Suprapubic skin (tissue), 4 donors: ENCODE measurements around the gene EPHB1. TPM values are rescaled to one million over a fixed set of nuclear protein-coding genes. Genes with fewer than 3 reads are reported as not detected.

Experiments used
- DNase-seq, 2 donors: peaks; one replicate each; pipeline ENCODE4 v3.0.0-alpha.2; 2019; ENCODE audit warnings: low spot score in 2 of 2
- H3K27ac ChIP-seq: fragments of 200-600 bp; sonication (generic); one replicate; pipeline ENCODE4 v1.5.1; 2019
- H3K27me3 ChIP-seq: fragments of 200-600 bp; sonication (generic); one replicate; pipeline ENCODE4 v1.5.1; 2019
- H3K36me3 ChIP-seq: fragments of 200-600 bp; sonication (generic); one replicate; pipeline ENCODE4 v1.5.1; 2019
- H3K4me1 ChIP-seq: fragments of 200-600 bp; sonication (generic); one replicate; pipeline ENCODE4 v1.5.1; 2019
- H3K4me3 ChIP-seq: fragments of 200-600 bp; sonication (generic); one replicate; pipeline ENCODE4 v1.5.1; 2019; ENCODE audit warnings: mild to moderate bottlenecking
- H3K9me3 ChIP-seq: fragments of 200-600 bp; sonication (generic); one replicate; pipeline ENCODE4 v1.5.1; 2019
- CTCF ChIP-seq, 2 donors: fragments of 200-600 bp in 1 of 2; fragments of 450-650 bp in 1 of 2; sonication (generic) in 1 of 2; IDR thresholded peaks; one replicate each; pipeline ENCODE4 v1.5.1; 2016 to 2019; ENCODE audit warnings: antibody characterized with exemption in 2 of 2, mild to moderate bottlenecking in 1 of 2, moderate library complexity in 1 of 2
- EP300 ChIP-seq: sonication (generic); formaldehyde crosslinking; IDR thresholded peaks from one replicate; pipeline ENCODE4 v1.6.1; 2017; ENCODE audit warnings: antibody characterized with exemption
- POLR2A ChIP-seq, 2 donors: fragments of 450-650 bp; IDR thresholded peaks; one replicate each; pipeline ENCODE4 v1.6.1; 2017; ENCODE audit warnings: antibody characterized with exemption in 2 of 2, mild to moderate bottlenecking in 2 of 2, moderate library complexity in 2 of 2
- POLR2AphosphoS5 ChIP-seq, 3 donors: sonication (generic); formaldehyde crosslinking; IDR thresholded peaks; one replicate each; pipeline ENCODE4 v1.6.1; 2017; ENCODE audit warnings: antibody characterized with exemption in 3 of 3
- WGBS: methylation state at CpG from one replicate; pipeline ENCODE4 v1.1.5; 2018; 5-methylcytosine and 5-hydroxymethylcytosine counted together
- total RNA-seq, 4 donors: library from RNA; depleted of rRNA; stranded (reverse); fragments of >200 nt; gene quantifications; one replicate each; pipeline ENCODE4 v1.1.0, GENCODE V29; 2016

The EPHB1 gene
- total RNA-seq, 4 donors from 2014 or later: 8.5 to 30.7 (median 18.5) TPM

GRCh38 chr3:134955874-134956273, 160.8 kb downstream of the EPHB1 start:
- no peak for DNase-seq
- no peaks in the 10 kb centered on the region for H3K9me3 ChIP-seq
- peaks cover 7% of the 10 kb centered on the region for H3K36me3 ChIP-seq
- H3K4me3 ChIP-seq: no peak overlapping the region
- no peak overlapping the region for H3K27ac ChIP-seq
- no peaks in the 10 kb centered on the region for H3K4me1 ChIP-seq
- WGBS: 86% methylated on average over 2 of the region's 2 CpGs
- TF ChIP-seq EP300 (no peak), POLR2A (IDR thresholded peaks at IDR 0.05) (no peak), POLR2AphosphoS5 (IDR thresholded peaks at IDR 0.05) (no peak), CTCF (IDR thresholded peaks at IDR 0.05) (no peak)
- no peaks in the 10 kb centered on the region for H3K27me3 ChIP-seq

- H3K4me1 ChIP-seq: no peaks in the 10 kb centered on the region
- no peak for TF ChIP-seq POLR2A (IDR thresholded peaks at IDR 0.05)
- TF ChIP-seq CTCF (IDR thresholded peaks at IDR 0.05): no peak
- TF ChIP-seq EP300: no peak
- TF ChIP-seq POLR2AphosphoS5 (IDR thresholded peaks at IDR 0.05): no peak
- DNase-seq: no peak
- no peak overlapping the region for H3K4me3 ChIP-seq
- no peaks in the 10 kb centered on the region for H3K9me3 ChIP-seq
- H3K27me3 ChIP-seq: no peaks in the 10 kb centered on the region
- 76% methylated on average over 2 of the region's 2 CpGs for WGBS
- peaks cover 6% of the 10 kb centered on the region for H3K36me3 ChIP-seq
- no peak overlapping the region for H3K27ac ChIP-seq
These were observed 161.3 kb downstream of the EPHB1 start for GRCh38 chr3:134956395-134956794.

- DNase-seq: no peak
- 100% methylated on average over 1 of the region's 1 CpG for WGBS
- H3K9me3 ChIP-seq: no peaks in the 10 kb centered on the region
- H3K27me3 ChIP-seq: no peaks in the 10 kb centered on the region
- no peak overlapping the region for H3K27ac ChIP-seq
- H3K4me1 ChIP-seq: no peaks in the 10 kb centered on the region
- peaks cover 1% of the 10 kb centered on the region for H3K36me3 ChIP-seq
- H3K4me3 ChIP-seq: no peak overlapping the region
- TF ChIP-seq EP300 (no peak), POLR2AphosphoS5 (IDR thresholded peaks at IDR 0.05) (no peak), CTCF (IDR thresholded peaks at IDR 0.05) (no peak), POLR2A (IDR thresholded peaks at IDR 0.05) (no peak)
These were observed 161.8 kb downstream of the EPHB1 start for GRCh38 chr3:134956844-134957243.

GRCh38 chr3:134959516-134959915, 164.5 kb downstream of the EPHB1 start:
- no peaks in the 10 kb centered on the region for H3K4me1 ChIP-seq
- H3K4me3 ChIP-seq: no peak overlapping the region
- H3K27me3 ChIP-seq: no peaks in the 10 kb centered on the region
- no peaks in the 10 kb centered on the region for H3K9me3 ChIP-seq
- no peaks in the 10 kb centered on the region for H3K36me3 ChIP-seq
- no peak overlapping the region for H3K27ac ChIP-seq
- DNase-seq: no peak
- no peak for TF ChIP-seq CTCF (IDR thresholded peaks at IDR 0.05)

- H3K27ac ChIP-seq: no peak overlapping the region
- TF ChIP-seq POLR2AphosphoS5 (IDR thresholded peaks at IDR 0.05) (no peak), POLR2A (IDR thresholded peaks at IDR 0.05) (no peak), EP300 (no peak), CTCF (IDR thresholded peaks at IDR 0.05) (no peak)
- H3K4me1 ChIP-seq: no peaks in the 10 kb centered on the region
- H3K4me3 ChIP-seq: no peak overlapping the region
- no peaks in the 10 kb centered on the region for H3K27me3 ChIP-seq
- no peak for DNase-seq
- no peaks in the 10 kb centered on the region for H3K36me3 ChIP-seq
- H3K9me3 ChIP-seq: no peaks in the 10 kb centered on the region
- WGBS: 82% methylated on average over 5 of the region's 5 CpGs
These were observed 169.2 kb downstream of the EPHB1 start for GRCh38 chr3:134964226-134964625.
